SK-N-SH (cell line): ENCODE measurements around the gene PCYOX1L. TPM values are rescaled to one million over a fixed set of nuclear protein-coding genes. Genes with fewer than 3 reads are reported as not detected.

Experiments
- CTCF ChIA-PET: fragments of 300-600, 350-600 bp; formaldehyde crosslinking; extraction: SDS; loops from one replicate; lab custom pipeline; 2021; lab: Yijun Ruan, JAX
- POLR2A ChIA-PET: fragments of 350-600 bp; sonication (Branson Sonifier 250); formaldehyde crosslinking; extraction: SDS; loops from one replicate; lab custom pipeline; 2020; ENCODE audit warnings: antibody characterized with exemption, inconsistent platforms; lab: Yijun Ruan, JAX
- DNase-seq: peaks from one replicate; pipeline ENCODE4 v3.0.0; 2012
- H2AFZ ChIP-seq: fragments of 200-600 bp; sonication (generic); 2 replicates; pipeline ENCODE4 v1.8.1; 2016; ENCODE audit warnings: antibody characterized with exemption, mild to moderate bottlenecking, low read depth
- H3F3A ChIP-seq: fragments of 200-600 bp; sonication (generic); replicated peaks from 2 replicates; pipeline ENCODE3; 2016; ENCODE audit warnings: antibody characterized with exemption, mild to moderate bottlenecking; ENCODE audit not compliant: insufficient read depth
- H3K27ac ChIP-seq, 2 experiments: fragments of 200-500 bp in 1 of 2; fragments of 200-600 bp in 1 of 2; sonication (Bioruptor generic) in 1 of 2; sonication (generic), shearing (Covaris generic) in 1 of 2; 2 replicates each; pipeline versions ENCODE4 v1.5.1 to v1.6.1; 2014 to 2016; ENCODE audit warnings: low read depth in 2 of 2, inconsistent platforms in 1 of 2, low read length in 1 of 2, mild to moderate bottlenecking in 1 of 2, mixed read lengths in 1 of 2
- H3K27me3 ChIP-seq: fragments of 200-600 bp; sonication (generic), shearing (Covaris generic); 2 replicates; pipeline ENCODE4 v1.6.1; 2016; ENCODE audit warnings: mixed run types; ENCODE audit not compliant: insufficient read depth
- H3K36me3 ChIP-seq, 2 experiments: fragments of 200-500 bp in 1 of 2; fragments of 200-600 bp in 1 of 2; sonication (Bioruptor generic) in 1 of 2; sonication (generic) in 1 of 2; replicated peaks in 1 of 2; 2 replicates each; pipeline versions ENCODE3 to v1.5.1; 2014 to 2016; ENCODE audit warnings: low read length in 1 of 2, mild to moderate bottlenecking in 1 of 2; ENCODE audit not compliant: insufficient read depth in 2 of 2, control insufficient read depth in 1 of 2
- H3K4me1 ChIP-seq, 2 experiments: fragments of 200-500 bp in 1 of 2; fragments of 200-600 bp in 1 of 2; sonication (Bioruptor generic) in 1 of 2; sonication (generic), shearing (Covaris generic) in 1 of 2; 2 replicates each; pipeline versions ENCODE4 v1.5.1 to v1.6.1; 2014 to 2016; ENCODE audit warnings: low read depth in 1 of 2, low read length in 1 of 2, mixed run types in 1 of 2; ENCODE audit not compliant: insufficient read depth in 2 of 2, control insufficient read depth in 1 of 2
- H3K4me2 ChIP-seq: fragments of 200-600 bp; sonication (generic), shearing (Covaris generic); 2 replicates; pipeline ENCODE4 v1.6.1; 2017; ENCODE audit warnings: mixed run types
- H3K4me3 ChIP-seq, 2 experiments: fragments of 200-500 bp in 1 of 2; fragments of 200-600 bp in 1 of 2; sonication (Bioruptor generic) in 1 of 2; sonication (generic), shearing (Covaris generic) in 1 of 2; 2 replicates each; pipeline versions ENCODE4 v1.5.1 to v1.8.1; 2014 to 2016; ENCODE audit warnings: low read depth in 2 of 2, inconsistent platforms in 1 of 2, low read length in 1 of 2, mild to moderate bottlenecking in 1 of 2, mixed read lengths in 1 of 2, moderate library complexity in 1 of 2
- H3K79me2 ChIP-seq: fragments of 200-600 bp; sonication (generic); 2 replicates; pipeline ENCODE4 v1.8.1; 2017; ENCODE audit warnings: mild to moderate bottlenecking; ENCODE audit not compliant: insufficient read depth
- H3K9ac ChIP-seq: fragments of 200-600 bp; sonication (generic); 2 replicates; pipeline ENCODE4 v1.6.1; 2017; ENCODE audit warnings: mixed run types
- H3K9me2 ChIP-seq: fragments of 200-600 bp; sonication (generic); 2 replicates; pipeline ENCODE4 v1.6.1; 2017; ENCODE audit warnings: mixed run types
- H3K9me3 ChIP-seq: fragments of 200-600 bp; sonication (generic); 2 replicates; pipeline ENCODE4 v1.6.1; 2017; ENCODE audit warnings: mixed run types, mild to moderate bottlenecking, moderate library complexity
- H4K20me1 ChIP-seq: fragments of 200-600 bp; sonication (generic); 2 replicates; pipeline ENCODE4 v1.6.1; 2017; ENCODE audit warnings: mild to moderate bottlenecking, mixed run types; ENCODE audit not compliant: insufficient read depth
- EP300 ChIP-seq, 2 experiments: IDR thresholded peaks; 2 replicates each; pipeline versions ENCODE4 v1.4.0 to v1.6.1; 2012; ENCODE audit warnings: borderline replicate concordance in 1 of 2, low read depth in 1 of 2, low read length in 1 of 2
- FOSL2 ChIP-seq: IDR thresholded peaks from 2 replicates; pipeline ENCODE4 v1.4.0; 2012; ENCODE audit warnings: low read depth, mild to moderate bottlenecking, moderate library complexity, borderline replicate concordance
- GATA2 ChIP-seq: sonication (generic); formaldehyde crosslinking; IDR thresholded peaks from 2 replicates; pipeline ENCODE4 v1.5.0; 2020; ENCODE audit warnings: mild to moderate bottlenecking, missing genetic modification reagents
- MEF2A ChIP-seq: IDR thresholded peaks from 2 replicates; pipeline ENCODE4 v1.4.0; 2012; ENCODE audit warnings: low read depth, borderline replicate concordance
- MXI1 ChIP-seq: IDR thresholded peaks from 2 replicates; pipeline ENCODE4 v1.6.1; 2012; ENCODE audit warnings: mild to moderate bottlenecking, low read depth, low read length, improper control_type of control experiment
- NRF1 ChIP-seq: IDR thresholded peaks from 2 replicates; pipeline ENCODE4 v1.6.1; 2012; ENCODE audit warnings: low read depth, mild to moderate bottlenecking, low read length
- POLR2AphosphoS5 ChIP-seq: IDR thresholded peaks from 2 replicates; pipeline ENCODE4 v1.6.1; 2012; ENCODE audit warnings: low read depth, low read length
- RCOR1 ChIP-seq: fragments of 150-350 bp; IDR thresholded peaks from 2 replicates; pipeline ENCODE4 v1.6.1; 2017; ENCODE audit warnings: antibody characterized with exemption, low read length
- RFX5 ChIP-seq: IDR thresholded peaks from 2 replicates; pipeline ENCODE4 v1.6.1; 2012; ENCODE audit warnings: mild to moderate bottlenecking, improper control_type of control experiment, low read length
- RXRA ChIP-seq: IDR thresholded peaks from 2 replicates; pipeline ENCODE4 v1.4.0; 2012; ENCODE audit warnings: low read depth, mild to moderate bottlenecking, borderline replicate concordance
- SIN3A ChIP-seq: IDR thresholded peaks from 2 replicates; pipeline ENCODE4 v1.6.1; 2012; ENCODE audit warnings: low read depth, mild to moderate bottlenecking, low read length, moderate library complexity, borderline replicate concordance
- TCF12 ChIP-seq: IDR thresholded peaks from 2 replicates; pipeline ENCODE4 v1.4.0; 2012
- TEAD4 ChIP-seq: IDR thresholded peaks from 2 replicates; pipeline ENCODE4 v1.4.0; 2012; ENCODE audit warnings: mild to moderate bottlenecking, borderline replicate concordance; ENCODE audit not compliant: insufficient read depth
- YY1 ChIP-seq: IDR thresholded peaks from 2 replicates; pipeline ENCODE4 v1.4.0; 2012; ENCODE audit warnings: low read depth, mild to moderate bottlenecking
- WGBS: methylation state at CpG from one replicate; pipeline ENCODE4 v1.1.6; 2017; ENCODE audit warnings: low lambda C conversion rate; 5-methylcytosine and 5-hydroxymethylcytosine counted together
- polyA plus RNA-seq, 3 experiments: library from polyadenylated mRNA; depleted of rRNA; stranded (reverse); fragments of >200 nt; gene quantifications; 2 replicates each; pipeline ENCODE4 v1.2.3, GENCODE V29; 2012
- TF ChIP-seq, protein P1 (sequence below): IDR thresholded peaks from 2 replicates; pipeline ENCODE4; 2012
- TF ChIP-seq, protein P2 (sequence below): IDR thresholded peaks from 2 replicates; pipeline ENCODE4 v1.4.0; 2012; ENCODE audit warnings: low read depth, borderline replicate concordance
- TF ChIP-seq, protein P3 (sequence below): IDR thresholded peaks from 2 replicates; pipeline ENCODE4 v1.4.0; 2012; ENCODE audit warnings: low read depth

The PCYOX1L gene
- polyA plus RNA-seq, 1 of the 3 experiments (the other 2 are of a cell fraction) = 17.5 TPM

DNA sequence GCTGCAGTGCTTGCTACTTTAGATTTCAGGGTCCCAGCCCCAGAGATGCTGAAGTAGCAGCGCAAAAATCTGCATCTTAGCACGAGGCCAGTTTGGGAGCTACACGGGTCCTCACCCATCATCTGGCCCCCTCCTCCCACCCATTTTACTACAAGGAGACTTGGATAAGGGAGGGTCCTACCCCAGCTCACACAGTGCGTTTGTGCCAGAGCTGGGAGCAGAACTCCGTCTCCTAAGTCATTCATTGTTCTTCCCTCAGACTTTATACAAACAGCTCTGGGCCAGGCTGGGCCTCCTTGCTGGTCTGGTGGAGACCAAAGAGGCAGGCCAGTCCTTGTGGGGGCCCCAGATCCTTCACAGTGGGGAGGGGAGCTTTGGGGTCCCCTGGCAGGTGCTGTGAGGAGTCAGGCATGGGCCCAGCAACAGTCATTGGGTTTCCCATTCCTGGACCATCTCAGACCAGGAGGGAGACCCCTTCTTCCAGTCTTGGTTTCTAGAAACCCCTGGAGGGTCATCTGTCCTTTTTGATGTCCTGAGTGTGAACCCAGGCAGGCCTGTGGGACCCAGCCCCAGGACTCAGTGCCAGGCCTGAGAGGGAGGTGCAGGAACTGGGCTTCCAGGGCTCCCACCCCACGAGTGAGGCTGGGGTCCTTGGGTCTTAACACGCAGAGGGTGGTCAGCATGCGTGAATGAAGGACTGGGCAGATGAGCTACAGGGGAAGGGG, 23.6 kb downstream of the PCYOX1L start:
- Histone ChIP-seq H3K79me2 (no peaks in the 10 kb centered on the region), H3K4me2 (no peak overlapping the region), H3K4me3 (no peak overlapping the region; a peak in 1 of 4 replicates), H3K9me3 (no peaks in the 10 kb centered on the region), H3K27ac (peak overlapping the region in 1 of 2 experiments; percentile 73; a peak in 1 of 4 replicates), H3K36me3 (no peaks in the 10 kb centered on the region), H3K4me1 (peaks cover 0 to 48% of the 10 kb centered on the region in 2 experiments; a peak in 1 of 4 replicates), H3K27me3 (no peaks in the 10 kb centered on the region), H4K20me1 (no peaks in the 10 kb centered on the region), H3K9me2 (no peaks in the 10 kb centered on the region), H3K9ac (no peak overlapping the region), H3F3A (no peaks in the 10 kb centered on the region), H2AFZ (peak overlapping the region; percentile 58; the same call in 1 of the 2 replicates)
- ChIA-PET CTCF (interaction anchor here (0.6 to 41.4 kb wide), 21 partner anchors 9 to 828 kb away, joined by 3 to 1751 read pairs (median 6); partner anchors contain the start of genes ARHGEF37 and PCYOX1L), POLR2A (interaction anchor here (0.6 to 4.3 kb wide), 6 partner anchors 10 to 58 kb away, joined by 3 to 40 read pairs (median 4); no protein-coding TSS in a partner anchor)
- no peak for DNase-seq
- 57% methylated on average over 7 of the region's 8 CpGs for WGBS
- TF ChIP-seq, protein P1, sequence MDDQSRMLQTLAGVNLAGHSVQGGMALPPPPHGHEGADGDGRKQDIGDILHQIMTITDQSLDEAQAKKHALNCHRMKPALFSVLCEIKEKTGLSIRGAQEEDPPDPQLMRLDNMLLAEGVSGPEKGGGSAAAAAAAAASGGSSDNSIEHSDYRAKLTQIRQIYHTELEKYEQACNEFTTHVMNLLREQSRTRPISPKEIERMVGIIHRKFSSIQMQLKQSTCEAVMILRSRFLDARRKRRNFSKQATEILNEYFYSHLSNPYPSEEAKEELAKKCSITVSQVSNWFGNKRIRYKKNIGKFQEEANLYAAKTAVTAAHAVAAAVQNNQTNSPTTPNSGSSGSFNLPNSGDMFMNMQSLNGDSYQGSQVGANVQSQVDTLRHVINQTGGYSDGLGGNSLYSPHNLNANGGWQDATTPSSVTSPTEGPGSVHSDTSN = no peak
- no peak for TF ChIP-seq TEAD4
- no peak for TF ChIP-seq MEF2A
- no peak for TF ChIP-seq YY1
- TF ChIP-seq, protein P2, sequence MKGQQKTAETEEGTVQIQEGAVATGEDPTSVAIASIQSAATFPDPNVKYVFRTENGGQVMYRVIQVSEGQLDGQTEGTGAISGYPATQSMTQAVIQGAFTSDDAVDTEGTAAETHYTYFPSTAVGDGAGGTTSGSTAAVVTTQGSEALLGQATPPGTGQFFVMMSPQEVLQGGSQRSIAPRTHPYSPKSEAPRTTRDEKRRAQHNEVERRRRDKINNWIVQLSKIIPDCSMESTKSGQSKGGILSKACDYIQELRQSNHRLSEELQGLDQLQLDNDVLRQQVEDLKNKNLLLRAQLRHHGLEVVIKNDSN = no peak
- TF ChIP-seq FOSL2 = no peak
- TF ChIP-seq RFX5 = no peak
- no peak for TF ChIP-seq POLR2AphosphoS5
- TF ChIP-seq RCOR1 = no peak
- no peak for TF ChIP-seq NRF1
- TF ChIP-seq, protein P3, sequence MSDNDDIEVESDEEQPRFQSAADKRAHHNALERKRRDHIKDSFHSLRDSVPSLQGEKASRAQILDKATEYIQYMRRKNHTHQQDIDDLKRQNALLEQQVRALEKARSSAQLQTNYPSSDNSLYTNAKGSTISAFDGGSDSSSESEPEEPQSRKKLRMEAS = no peak
- no peak for TF ChIP-seq GATA2 (CRISPR knock-in tag)
- no peak for TF ChIP-seq TCF12
- no peak for TF ChIP-seq MXI1
- no peak for TF ChIP-seq RXRA
- no peak for TF ChIP-seq EP300 (IDR thresholded peaks at IDR 0.05; ENCODE audit: borderline replicate concordance in 1 of 2, low read depth in 1 of 2, low read length in 1 of 2)
- TF ChIP-seq SIN3A = no peak
